ENCODE results near the gene HYAL2. TPM values are rescaled to one million over a fixed set of nuclear protein-coding genes. Genes with fewer than 3 reads are reported as not detected.
A peak's percentile ranks its signal among the peaks of the same experiment; 100 is the strongest.

The HYAL2 gene
- polyA plus RNA-seq, 4 donors: 11.0 to 124 (median 23.6) TPM

DNA sequence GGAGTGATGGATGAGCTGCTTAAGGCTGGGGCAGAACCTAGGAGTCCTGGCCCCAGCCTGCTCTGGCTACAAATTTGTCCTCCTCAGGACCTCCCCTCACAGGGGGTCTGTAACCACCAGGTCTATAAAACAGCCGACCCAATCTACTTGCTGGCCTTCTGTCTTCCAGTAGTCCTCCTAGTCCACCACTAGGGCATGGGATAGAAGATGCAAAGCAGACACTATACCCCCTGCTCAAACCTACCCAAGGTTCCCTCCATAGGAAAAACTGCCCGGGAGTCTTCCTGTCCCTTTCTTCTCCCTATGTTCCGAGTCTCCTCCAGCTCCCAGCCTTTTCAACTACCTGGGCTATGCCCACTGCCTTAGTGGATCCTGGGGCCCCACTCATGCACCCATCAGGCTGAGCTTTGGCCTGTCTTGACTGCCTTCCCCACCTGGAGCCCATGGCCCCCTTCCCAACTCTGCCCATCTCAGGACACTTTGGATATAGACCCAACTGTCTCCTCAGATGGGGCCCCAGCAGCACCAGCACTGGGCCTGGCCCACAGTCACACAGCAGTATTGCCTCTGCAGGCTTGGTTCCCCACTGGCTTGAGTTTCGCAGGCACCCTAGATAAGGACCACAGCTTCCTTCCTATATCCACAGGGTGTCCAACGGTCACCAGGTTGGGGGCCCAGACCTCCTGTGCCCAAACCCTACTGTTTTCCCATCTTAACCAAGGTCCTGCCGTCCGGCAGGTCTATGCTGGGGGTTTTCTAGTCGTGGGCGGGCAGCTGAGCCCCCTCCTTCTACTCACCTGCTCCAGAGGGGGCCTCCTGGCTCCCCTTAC lies 24.4 kb downstream of the HYAL2 start:
- peak in 1 of 2 donors; percentile 38 for DNase-seq
- no peak for FAIRE-seq
- Histone ChIP-seq H3K27me3 (ENCODE audit: control insufficient read depth in 3 of 3, insufficient read depth in 3 of 3, low read length in 3 of 3) (no peaks in the 10 kb centered on the region), H3K36me3 (ENCODE audit: control insufficient read depth in 3 of 3, insufficient read depth in 2 of 3, low read depth in 1 of 3, low read length in 3 of 3) (peaks cover 0 to 22% (median 0%) of the 10 kb centered on the region in 3 donors), H3K9me3 (ENCODE audit: control insufficient read depth in 2 of 2, insufficient read depth in 1 of 2, low read depth in 1 of 2, low read length in 1 of 2) (no peaks in the 10 kb centered on the region), H3K4me3 (ENCODE audit: low read depth in 1 of 3, low read length in 3 of 3) (peak overlapping the region in 2 of 3 donors; percentile 51 to 90), H3K4me1 (ENCODE audit: control insufficient read depth in 3 of 3, insufficient read depth in 2 of 3, low read depth in 1 of 3, low read length in 2 of 3) (peaks cover 7 to 42% (median 9%) of the 10 kb centered on the region in 3 donors), H3K27ac (ENCODE audit: low read depth in 1 of 3, low read length in 2 of 3) (peak overlapping the region in 2 of 3 donors; percentile 90 to 94)
- 48 to 50% (median 48%) methylated on average over 9 of the region's 9 CpGs for WGBS, 3 donors

DNA sequence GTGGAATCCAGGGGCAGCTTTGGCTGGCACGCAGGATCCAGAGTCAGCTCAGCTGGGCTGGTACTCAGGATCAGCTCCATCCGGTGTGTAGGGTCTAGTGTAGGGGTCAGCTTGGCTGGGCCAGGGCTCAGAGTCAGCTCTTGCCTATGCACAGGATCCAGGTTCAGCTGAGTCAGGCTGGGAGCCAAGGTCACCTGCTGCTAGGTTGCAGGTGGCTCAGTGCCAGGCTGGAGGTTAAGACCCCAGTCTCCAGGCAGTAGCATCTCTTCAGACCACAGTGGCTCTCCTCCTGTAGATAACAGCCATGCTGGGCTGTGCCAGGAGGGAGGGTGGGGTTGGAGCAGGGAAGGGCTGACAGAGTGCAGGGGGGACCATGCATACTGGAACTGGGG lies 25.2 kb downstream of the HYAL2 start:
- WGBS, 3 donors: 62 to 89% (median 88%) methylated on average over 2 of the region's 2 CpGs
- H3K27ac ChIP-seq (ENCODE audit: low read depth in 1 of 3, low read length in 2 of 3): no peak overlapping the region
- DNase-seq: no peak
- H3K36me3 ChIP-seq (ENCODE audit: control insufficient read depth in 3 of 3, insufficient read depth in 2 of 3, low read depth in 1 of 3, low read length in 3 of 3): peaks cover 0 to 22% (median 0%) of the 10 kb centered on the region in 3 donors
- no peak for FAIRE-seq
- H3K4me3 ChIP-seq (ENCODE audit: low read depth in 1 of 3, low read length in 3 of 3): no peak overlapping the region
- no peaks in the 10 kb centered on the region for H3K9me3 ChIP-seq (ENCODE audit: control insufficient read depth in 2 of 2, insufficient read depth in 1 of 2, low read depth in 1 of 2, low read length in 1 of 2)
- H3K27me3 ChIP-seq (ENCODE audit: control insufficient read depth in 3 of 3, insufficient read depth in 3 of 3, low read length in 3 of 3): no peaks in the 10 kb centered on the region
- peaks cover 7 to 41% (median 9%) of the 10 kb centered on the region in 3 donors for H3K4me1 ChIP-seq (ENCODE audit: control insufficient read depth in 3 of 3, insufficient read depth in 2 of 3, low read depth in 1 of 3, low read length in 2 of 3)

DNA sequence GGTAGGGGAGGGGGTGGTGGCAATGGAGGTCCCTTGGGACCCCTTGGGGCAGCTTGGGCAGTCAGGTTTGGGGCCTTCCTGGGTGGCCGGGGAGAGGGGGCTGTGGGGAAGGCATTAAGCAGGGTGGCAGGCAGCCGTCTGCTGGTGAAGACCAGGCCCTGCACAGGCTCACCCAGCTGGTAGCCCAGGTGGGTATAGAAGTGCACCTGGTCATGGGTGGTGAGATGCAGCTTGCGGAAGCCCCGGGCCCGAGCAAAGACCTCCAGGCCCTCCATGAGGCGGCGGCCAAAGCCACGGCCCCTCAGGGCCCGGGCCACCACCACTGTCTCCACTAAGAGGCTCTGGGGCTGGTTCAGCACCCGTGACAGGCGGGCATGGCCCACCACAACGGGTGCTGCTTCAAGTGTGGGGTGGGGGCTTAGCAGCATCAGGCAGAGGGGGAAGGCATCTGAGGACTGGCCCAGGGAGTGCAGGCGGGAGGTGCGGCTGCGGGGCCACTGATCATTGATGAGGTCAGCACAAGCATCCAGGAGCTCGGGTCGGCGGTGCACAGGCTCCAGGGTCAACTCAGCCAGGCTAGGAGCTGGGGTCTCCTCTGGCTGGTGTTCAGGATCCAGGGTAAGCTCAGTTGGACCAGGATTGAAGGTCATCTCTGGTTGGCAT lies 25.7 kb downstream of the HYAL2 start:
- Histone ChIP-seq H3K27ac (ENCODE audit: low read depth in 1 of 3, low read length in 2 of 3) (no peak overlapping the region), H3K4me3 (ENCODE audit: low read depth in 1 of 3, low read length in 3 of 3) (no peak overlapping the region), H3K27me3 (ENCODE audit: control insufficient read depth in 3 of 3, insufficient read depth in 3 of 3, low read length in 3 of 3) (no peaks in the 10 kb centered on the region), H3K4me1 (ENCODE audit: control insufficient read depth in 3 of 3, insufficient read depth in 2 of 3, low read depth in 1 of 3, low read length in 2 of 3) (peaks cover 7 to 36% (median 9%) of the 10 kb centered on the region in 3 donors), H3K9me3 (ENCODE audit: control insufficient read depth in 2 of 2, insufficient read depth in 1 of 2, low read depth in 1 of 2, low read length in 1 of 2) (no peaks in the 10 kb centered on the region), H3K36me3 (ENCODE audit: control insufficient read depth in 3 of 3, insufficient read depth in 2 of 3, low read depth in 1 of 3, low read length in 3 of 3) (peaks cover 0 to 22% (median 0%) of the 10 kb centered on the region in 3 donors)
- 93 to 95% (median 94%) methylated on average over 18 of the region's 18 CpGs for WGBS, 3 donors
- DNase-seq (no peak), FAIRE-seq (no peak)

DNA sequence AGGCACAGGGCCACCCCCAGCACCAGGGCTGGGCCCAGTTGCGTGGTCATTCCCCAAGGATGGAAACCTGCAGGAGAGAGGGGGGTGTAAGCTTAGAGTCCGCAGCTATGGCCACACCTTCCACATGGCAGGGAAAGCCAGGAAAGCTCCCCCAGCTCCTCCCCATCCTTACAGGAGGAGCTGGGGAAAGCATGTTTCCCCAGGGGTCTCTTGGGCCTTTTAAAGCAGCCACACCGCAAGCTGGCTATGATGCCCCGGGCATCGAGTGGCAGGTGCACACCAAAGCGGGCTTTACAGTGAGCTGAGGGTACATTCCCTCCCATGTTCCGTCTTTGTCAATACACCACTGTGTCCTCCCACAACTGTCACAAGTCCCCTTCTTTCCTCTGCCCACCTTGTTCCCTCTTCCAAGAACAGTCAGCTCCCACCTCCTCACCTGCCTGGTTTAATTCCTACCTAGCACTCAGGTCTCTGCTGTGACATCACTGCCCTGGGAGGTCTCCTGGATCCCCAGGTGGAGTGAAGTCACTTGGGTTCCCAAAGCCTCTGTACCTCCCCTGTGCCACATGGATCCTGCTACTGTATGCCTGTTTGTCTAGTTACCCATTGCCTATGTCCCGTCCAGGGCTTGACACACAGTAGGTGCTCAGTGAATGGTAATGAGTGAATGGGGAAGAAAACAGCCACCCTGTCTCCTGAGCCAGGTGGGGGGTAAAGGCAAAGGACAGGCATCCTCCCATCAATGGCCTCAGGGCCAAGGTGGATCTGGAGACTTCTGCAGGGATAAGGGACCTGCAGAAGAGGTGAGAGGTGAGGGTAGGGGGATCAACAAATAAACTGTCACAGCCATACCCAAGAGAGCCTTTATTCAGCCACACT lies 26.8 kb downstream of the HYAL2 start:
- H3K9me3 ChIP-seq (ENCODE audit: control insufficient read depth in 2 of 2, insufficient read depth in 1 of 2, low read depth in 1 of 2, low read length in 1 of 2): no peaks in the 10 kb centered on the region
- FAIRE-seq: no peak
- no peaks in the 10 kb centered on the region for H3K27me3 ChIP-seq (ENCODE audit: control insufficient read depth in 3 of 3, insufficient read depth in 3 of 3, low read length in 3 of 3)
- H3K36me3 ChIP-seq (ENCODE audit: control insufficient read depth in 3 of 3, insufficient read depth in 2 of 3, low read depth in 1 of 3, low read length in 3 of 3): peaks cover 0 to 24% (median 0%) of the 10 kb centered on the region in 3 donors
- H3K27ac ChIP-seq (ENCODE audit: low read depth in 1 of 3, low read length in 2 of 3): no peak overlapping the region
- H3K4me1 ChIP-seq (ENCODE audit: control insufficient read depth in 3 of 3, insufficient read depth in 2 of 3, low read depth in 1 of 3, low read length in 2 of 3): peaks cover 5 to 43% (median 9%) of the 10 kb centered on the region in 3 donors
- no peak for DNase-seq
- H3K4me3 ChIP-seq (ENCODE audit: low read depth in 1 of 3, low read length in 3 of 3): no peak overlapping the region
- 87 to 92% (median 89%) methylated on average over 8 of the region's 8 CpGs for WGBS, 3 donors

DNA sequence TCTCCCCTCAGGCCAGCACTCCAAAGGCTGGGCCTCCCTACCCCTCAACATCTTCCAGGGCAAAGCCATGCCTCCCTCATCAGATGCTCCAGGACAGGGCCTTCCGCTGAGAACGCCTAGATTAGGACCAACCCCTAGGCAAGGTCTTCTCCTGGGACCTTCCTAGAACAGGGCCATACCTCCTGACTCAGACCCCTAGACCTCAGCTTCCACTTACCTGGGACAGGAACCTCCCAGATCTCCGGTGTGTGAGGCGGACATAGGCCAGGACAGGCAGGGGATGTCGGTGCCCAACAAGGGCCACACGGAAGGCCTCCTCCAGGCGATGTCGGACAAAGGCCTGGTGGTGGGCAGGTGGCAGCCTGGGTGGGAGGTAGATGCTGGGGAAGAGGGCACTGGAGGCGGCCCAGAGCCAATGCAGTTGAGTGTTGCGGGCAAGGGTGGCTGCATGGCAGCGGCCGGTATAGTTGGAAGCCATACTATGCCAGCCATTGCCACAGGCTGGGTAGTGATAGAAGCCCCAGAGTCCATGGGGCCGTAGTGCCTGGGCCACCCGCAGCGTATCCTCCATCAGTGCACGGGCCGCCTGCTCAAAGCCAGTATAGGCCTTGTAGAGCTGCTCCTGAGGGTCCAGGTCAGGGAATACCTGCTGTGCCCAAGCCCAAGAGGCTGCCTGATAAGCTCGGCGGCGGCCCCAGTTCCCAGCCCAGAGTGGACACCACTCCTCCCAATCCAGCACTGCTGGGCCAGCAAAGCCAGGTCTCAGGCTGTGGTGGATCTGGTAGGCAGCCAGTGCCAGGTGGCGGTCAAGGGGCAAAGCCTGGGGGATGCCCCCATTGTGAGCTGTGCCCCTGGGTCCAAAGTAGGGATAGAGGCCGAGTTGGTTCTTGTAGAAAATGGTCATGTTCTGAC lies 27.8 kb downstream of the HYAL2 start:
- no peak overlapping the region for H3K4me3 ChIP-seq (ENCODE audit: low read depth in 1 of 3, low read length in 3 of 3)
- WGBS, 3 donors: 92 to 94% (median 92%) methylated on average over 22 of the region's 22 CpGs
- no peaks in the 10 kb centered on the region for H3K27me3 ChIP-seq (ENCODE audit: control insufficient read depth in 3 of 3, insufficient read depth in 3 of 3, low read length in 3 of 3)
- peaks cover 0 to 38% (median 5%) of the 10 kb centered on the region in 3 donors for H3K4me1 ChIP-seq (ENCODE audit: control insufficient read depth in 3 of 3, insufficient read depth in 2 of 3, low read depth in 1 of 3, low read length in 2 of 3)
- peaks cover 0 to 34% (median 0%) of the 10 kb centered on the region in 3 donors for H3K36me3 ChIP-seq (ENCODE audit: control insufficient read depth in 3 of 3, insufficient read depth in 2 of 3, low read depth in 1 of 3, low read length in 3 of 3)
- FAIRE-seq (no peak), DNase-seq (no peak)
- no peak overlapping the region for H3K27ac ChIP-seq (ENCODE audit: low read depth in 1 of 3, low read length in 2 of 3)
- no peaks in the 10 kb centered on the region for H3K9me3 ChIP-seq (ENCODE audit: control insufficient read depth in 2 of 2, insufficient read depth in 1 of 2, low read depth in 1 of 2, low read length in 1 of 2)

DNA sequence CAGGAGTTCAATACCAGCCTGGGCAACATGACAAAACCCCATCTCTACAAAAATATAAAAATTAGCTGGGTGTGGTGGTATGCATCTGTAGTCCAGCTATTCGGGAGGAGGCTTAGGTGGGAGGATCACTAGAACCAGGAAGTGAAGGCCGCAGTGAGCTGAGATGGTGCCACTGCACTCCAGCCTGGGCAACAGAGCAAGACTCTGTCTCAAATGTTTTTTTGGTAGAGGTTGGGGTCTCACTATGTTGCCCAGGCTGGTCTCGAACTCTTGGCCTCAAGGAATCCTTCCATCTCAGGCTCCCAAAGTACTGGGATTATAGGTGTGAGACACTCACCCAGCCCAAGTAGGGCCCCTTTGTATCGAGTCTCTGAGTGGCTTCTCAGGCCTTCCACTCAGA lies 28.5 kb downstream of the HYAL2 start:
- no peak for DNase-seq
- Histone ChIP-seq H3K27ac (ENCODE audit: low read depth in 1 of 3, low read length in 2 of 3) (no peak overlapping the region), H3K4me3 (ENCODE audit: low read depth in 1 of 3, low read length in 3 of 3) (no peak overlapping the region), H3K36me3 (ENCODE audit: control insufficient read depth in 3 of 3, insufficient read depth in 2 of 3, low read depth in 1 of 3, low read length in 3 of 3) (peaks cover 0 to 41% (median 0%) of the 10 kb centered on the region in 3 donors), H3K9me3 (ENCODE audit: control insufficient read depth in 2 of 2, insufficient read depth in 1 of 2, low read depth in 1 of 2, low read length in 1 of 2) (no peaks in the 10 kb centered on the region), H3K4me1 (ENCODE audit: control insufficient read depth in 3 of 3, insufficient read depth in 2 of 3, low read depth in 1 of 3, low read length in 2 of 3) (peaks cover 0 to 37% (median 5%) of the 10 kb centered on the region in 3 donors), H3K27me3 (ENCODE audit: control insufficient read depth in 3 of 3, insufficient read depth in 3 of 3, low read length in 3 of 3) (no peaks in the 10 kb centered on the region)
- WGBS, 3 donors: 84 to 91% (median 88%) methylated on average over 4 of the region's 4 CpGs
- no peak for FAIRE-seq

DNA sequence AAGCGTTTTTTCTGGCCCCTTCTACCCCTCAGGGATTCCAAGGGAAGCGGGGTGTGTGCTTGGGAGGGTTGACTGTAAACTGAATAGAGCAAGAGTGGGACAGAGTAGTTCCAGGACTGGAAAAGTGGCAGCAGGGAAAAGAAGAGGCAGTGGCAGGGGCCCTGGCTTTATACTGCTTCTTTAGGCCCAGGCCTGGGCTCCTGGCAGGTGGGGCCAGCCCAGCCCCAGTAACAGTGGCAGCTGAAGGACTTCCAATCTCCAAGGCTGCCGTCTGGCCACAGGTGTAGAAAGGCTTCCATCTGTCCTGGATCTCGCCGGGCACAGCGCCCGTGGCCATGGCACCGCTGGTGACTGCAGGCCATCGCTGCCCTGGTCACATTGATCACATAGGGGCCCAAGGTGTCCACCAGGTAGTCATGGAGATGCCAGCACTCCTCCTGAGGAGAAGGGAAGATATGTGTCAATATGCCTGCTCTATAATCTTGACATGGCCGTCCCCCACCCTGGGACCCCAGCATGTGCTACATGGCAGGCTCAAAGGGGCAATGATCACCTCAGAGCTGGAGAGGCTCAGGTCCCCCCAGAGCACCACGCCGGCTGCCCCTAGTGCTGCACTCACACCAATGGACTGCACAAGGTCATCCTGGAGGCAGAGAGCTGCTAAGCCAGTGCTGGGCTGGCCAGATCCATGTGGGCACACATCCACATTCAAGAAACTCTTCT lies 29.3 kb downstream of the HYAL2 start:
- peak overlapping the region in 2 of 3 donors; percentile 71 for H3K27ac ChIP-seq (ENCODE audit: low read depth in 1 of 3, low read length in 2 of 3)
- H3K4me3 ChIP-seq (ENCODE audit: low read depth in 1 of 3, low read length in 3 of 3): no peak overlapping the region
- 77 to 82% (median 81%) methylated on average over 12 of the region's 12 CpGs for WGBS, 3 donors
- no peak for DNase-seq
- no peaks in the 10 kb centered on the region for H3K27me3 ChIP-seq (ENCODE audit: control insufficient read depth in 3 of 3, insufficient read depth in 3 of 3, low read length in 3 of 3)
- peaks cover 0 to 29% (median 0%) of the 10 kb centered on the region in 3 donors for H3K4me1 ChIP-seq (ENCODE audit: control insufficient read depth in 3 of 3, insufficient read depth in 2 of 3, low read depth in 1 of 3, low read length in 2 of 3)
- FAIRE-seq: no peak
- peaks cover 0 to 50% (median 0%) of the 10 kb centered on the region in 3 donors for H3K36me3 ChIP-seq (ENCODE audit: control insufficient read depth in 3 of 3, insufficient read depth in 2 of 3, low read depth in 1 of 3, low read length in 3 of 3)
- no peaks in the 10 kb centered on the region for H3K9me3 ChIP-seq (ENCODE audit: control insufficient read depth in 2 of 2, insufficient read depth in 1 of 2, low read depth in 1 of 2, low read length in 1 of 2)
